HUES64 (cell line): ENCODE measurements around the gene ALG12.

Experiments used
- H3K27ac ChIP-seq: 2 replicates; pipeline ENCODE4 v1.7.0; 2013; ENCODE audit warnings: low read depth, low read length, inconsistent platforms
- H3K27me3 ChIP-seq: 2 replicates; pipeline ENCODE4 v1.6.1; 2013; ENCODE audit warnings: mild to moderate bottlenecking, low read length; ENCODE audit not compliant: insufficient read depth
- H3K36me3 ChIP-seq: 2 replicates; pipeline ENCODE4 v1.6.1; 2013; ENCODE audit warnings: mild to moderate bottlenecking, low read length; ENCODE audit not compliant: insufficient read depth
- H3K4me1 ChIP-seq: 2 replicates; pipeline ENCODE4 v1.6.1; 2013; ENCODE audit warnings: mild to moderate bottlenecking, low read length, moderate library complexity; ENCODE audit not compliant: insufficient read depth
- H3K4me3 ChIP-seq: 2 replicates; pipeline ENCODE4 v1.5.1; 2013; ENCODE audit warnings: mild to moderate bottlenecking, low read length, moderate library complexity
- H3K9ac ChIP-seq: 2 replicates; pipeline ENCODE4 v1.6.1; 2013; ENCODE audit warnings: mild to moderate bottlenecking, low read depth, low read length
- H3K9me3 ChIP-seq: 2 replicates; pipeline ENCODE4 v1.6.1; 2013; ENCODE audit warnings: low read depth, low read length; ENCODE audit not compliant: insufficient read depth
- WGBS: fragments of 150-250, 120-280 bp; methylation state at CpG from one replicate; pipeline ENCODE4 v1.1.7; 2013; ENCODE audit warnings: missing lambda C conversion rate; 5-methylcytosine and 5-hydroxymethylcytosine counted together

ALG12 gene

DNA sequence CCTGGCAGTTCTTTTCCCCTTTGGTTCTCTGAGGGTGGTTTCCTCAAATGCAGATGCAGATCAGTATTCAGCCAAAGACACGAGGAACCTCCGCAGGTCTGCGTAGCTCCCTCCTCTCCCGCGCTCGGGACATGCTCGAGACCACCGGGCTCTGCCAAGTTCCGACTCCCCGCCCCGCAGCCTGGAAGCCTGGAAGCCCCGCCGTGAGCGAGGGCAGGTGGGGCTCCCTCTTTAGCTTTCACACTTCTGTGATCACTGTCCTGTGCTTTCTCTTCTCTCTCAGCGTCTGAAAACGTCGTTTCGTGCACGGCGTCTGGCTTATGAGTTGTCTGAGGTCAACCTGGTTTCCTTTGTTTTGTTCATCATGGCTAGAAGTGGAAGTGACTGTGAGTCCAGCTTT lies 38.0 kb downstream of the ALG12 start:
- H3K4me1 ChIP-seq = 0 out of 2 replicates have a peak, but pooled peaks cover 7% of the 10 kb centered on the region
- H3K9ac ChIP-seq = no peak overlapping the region
- no peaks in the 10 kb centered on the region for H3K27me3 ChIP-seq
- H3K9me3 ChIP-seq = no peaks in the 10 kb centered on the region
- H3K4me3 ChIP-seq = no peak overlapping the region
- peaks cover 36% of the 10 kb centered on the region for H3K36me3 ChIP-seq
- H3K27ac ChIP-seq = no peak overlapping the region
- WGBS = 67% methylated on average over 20 of the region's 20 CpGs

GRCh38 chr22:49879871-49880270 lies 38.4 kb downstream of the ALG12 start:
- no peak overlapping the region for H3K27ac ChIP-seq
- 92% methylated on average over 9 of the region's 9 CpGs for WGBS

GRCh38 chr22:49878206-49878605 lies 40.0 kb downstream of the ALG12 start:
- Histone ChIP-seq H3K4me1 (0 out of 2 replicates have a peak, but pooled peaks cover 7% of the 10 kb centered on the region), H3K9ac (no peak overlapping the region), H3K27ac (no peak overlapping the region), H3K4me3 (no peak overlapping the region), H3K9me3 (no peaks in the 10 kb centered on the region), H3K36me3 (peaks cover 16% of the 10 kb centered on the region), H3K27me3 (no peaks in the 10 kb centered on the region)
- 97% methylated on average over 8 of the region's 8 CpGs for WGBS

More at GRCh38 chr22:49879871-49880270, 38.4 kb downstream of the ALG12 start:
- no peak overlapping the region for H3K9ac ChIP-seq
- H3K9me3 ChIP-seq = no peaks in the 10 kb centered on the region
- no peaks in the 10 kb centered on the region for H3K27me3 ChIP-seq
- peaks cover 32% of the 10 kb centered on the region for H3K36me3 ChIP-seq
- H3K4me3 ChIP-seq = no peak overlapping the region
- 0 out of 2 replicates have a peak, but pooled peaks cover 7% of the 10 kb centered on the region for H3K4me1 ChIP-seq

GRCh38 chr22:49877642-49878041 lies 40.6 kb downstream of the ALG12 start:
- Histone ChIP-seq H3K27ac (no peak overlapping the region), H3K9ac (no peak overlapping the region), H3K27me3 (no peaks in the 10 kb centered on the region), H3K4me3 (no peak overlapping the region), H3K4me1 (0 out of 2 replicates have a peak, but pooled peaks cover 7% of the 10 kb centered on the region), H3K9me3 (no peaks in the 10 kb centered on the region), H3K36me3 (peaks cover 12% of the 10 kb centered on the region; the same call in 1 of the 2 replicates)
- WGBS = 94% methylated on average over 7 of the region's 7 CpGs

DNA sequence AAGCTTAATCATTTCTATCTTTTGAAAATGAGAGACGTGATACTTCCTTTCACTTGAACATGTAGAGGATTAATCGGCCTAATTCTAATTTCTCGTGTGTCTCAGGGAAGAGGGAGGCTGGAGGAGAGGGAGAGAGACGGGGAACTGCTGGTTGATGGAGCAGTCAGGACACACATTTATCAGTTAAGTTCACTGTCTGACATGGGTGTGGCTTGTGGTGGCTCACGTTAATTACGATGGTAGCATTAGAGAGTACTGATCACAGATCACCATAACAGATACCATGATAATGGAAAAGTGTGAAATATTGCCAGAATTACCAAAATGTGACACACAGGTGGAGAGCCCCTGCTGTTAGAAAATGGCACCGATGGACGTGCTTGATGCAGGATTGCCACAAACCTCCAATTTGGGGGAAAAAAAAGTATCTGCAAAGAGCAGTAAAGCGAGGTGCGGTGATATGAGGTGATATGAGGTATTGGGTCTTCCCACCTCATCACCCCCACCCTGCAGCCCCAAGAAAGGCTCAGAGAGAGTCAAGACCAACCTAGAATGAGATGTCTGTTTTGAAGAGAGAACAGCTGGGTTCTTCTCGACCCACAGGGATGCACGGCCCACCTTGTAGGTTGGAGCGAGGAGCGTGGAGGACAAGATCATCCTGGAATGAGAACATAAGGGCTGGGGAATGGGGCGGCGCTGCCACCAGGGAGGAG lies 44.9 kb downstream of the ALG12 start:
- WGBS = 93% methylated on average over 16 of the region's 16 CpGs
- Histone ChIP-seq H3K27ac (no peak overlapping the region), H3K9ac (no peak overlapping the region), H3K36me3 (peaks cover 10% of the 10 kb centered on the region; the same call in 1 of the 2 replicates), H3K4me3 (no peak overlapping the region), H3K27me3 (no peaks in the 10 kb centered on the region), H3K4me1 (no peaks in the 10 kb centered on the region), H3K9me3 (peaks cover 13% of the 10 kb centered on the region)

DNA sequence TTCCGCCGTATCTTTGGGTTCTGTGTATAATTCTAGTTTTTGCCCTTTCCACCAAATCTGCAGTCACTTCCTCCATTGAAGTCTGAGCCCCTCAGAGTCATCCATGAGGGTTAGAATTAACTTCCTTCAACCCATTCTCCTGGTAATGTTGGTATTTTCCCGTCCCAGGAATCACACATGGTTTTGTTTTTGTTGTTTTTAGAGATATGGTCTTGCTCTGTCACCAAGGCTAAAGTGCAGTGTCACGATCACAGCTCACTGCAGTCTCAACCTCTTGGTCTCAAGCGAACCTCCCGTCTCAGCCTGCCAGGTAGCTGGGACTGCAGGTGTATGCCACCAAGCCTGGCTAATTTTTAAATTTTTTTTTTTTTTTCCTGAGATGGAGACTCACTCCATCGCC lies 45.9 kb downstream of the ALG12 start:
- peaks cover 13% of the 10 kb centered on the region for H3K9me3 ChIP-seq
- no peak overlapping the region for H3K4me3 ChIP-seq
- H3K27ac ChIP-seq = no peak overlapping the region
- no peaks in the 10 kb centered on the region for H3K27me3 ChIP-seq
- WGBS = 95% methylated on average over 7 of the region's 7 CpGs
- no peak overlapping the region for H3K9ac ChIP-seq
- H3K36me3 ChIP-seq = peaks cover 4% of the 10 kb centered on the region; the same call in 1 of the 2 replicates
- H3K4me1 ChIP-seq = no peaks in the 10 kb centered on the region

- WGBS = 96% methylated on average over 4 of the region's 4 CpGs
- Histone ChIP-seq H3K27ac (no peak overlapping the region), H3K4me3 (no peak overlapping the region), H3K36me3 (peaks cover 1% of the 10 kb centered on the region; the same call in 1 of the 2 replicates), H3K4me1 (no peaks in the 10 kb centered on the region), H3K9me3 (peaks cover 16% of the 10 kb centered on the region), H3K27me3 (no peaks in the 10 kb centered on the region), H3K9ac (no peak overlapping the region)
Measured at GRCh38 chr22:49871482-49871881, 46.8 kb downstream of the ALG12 start.

DNA sequence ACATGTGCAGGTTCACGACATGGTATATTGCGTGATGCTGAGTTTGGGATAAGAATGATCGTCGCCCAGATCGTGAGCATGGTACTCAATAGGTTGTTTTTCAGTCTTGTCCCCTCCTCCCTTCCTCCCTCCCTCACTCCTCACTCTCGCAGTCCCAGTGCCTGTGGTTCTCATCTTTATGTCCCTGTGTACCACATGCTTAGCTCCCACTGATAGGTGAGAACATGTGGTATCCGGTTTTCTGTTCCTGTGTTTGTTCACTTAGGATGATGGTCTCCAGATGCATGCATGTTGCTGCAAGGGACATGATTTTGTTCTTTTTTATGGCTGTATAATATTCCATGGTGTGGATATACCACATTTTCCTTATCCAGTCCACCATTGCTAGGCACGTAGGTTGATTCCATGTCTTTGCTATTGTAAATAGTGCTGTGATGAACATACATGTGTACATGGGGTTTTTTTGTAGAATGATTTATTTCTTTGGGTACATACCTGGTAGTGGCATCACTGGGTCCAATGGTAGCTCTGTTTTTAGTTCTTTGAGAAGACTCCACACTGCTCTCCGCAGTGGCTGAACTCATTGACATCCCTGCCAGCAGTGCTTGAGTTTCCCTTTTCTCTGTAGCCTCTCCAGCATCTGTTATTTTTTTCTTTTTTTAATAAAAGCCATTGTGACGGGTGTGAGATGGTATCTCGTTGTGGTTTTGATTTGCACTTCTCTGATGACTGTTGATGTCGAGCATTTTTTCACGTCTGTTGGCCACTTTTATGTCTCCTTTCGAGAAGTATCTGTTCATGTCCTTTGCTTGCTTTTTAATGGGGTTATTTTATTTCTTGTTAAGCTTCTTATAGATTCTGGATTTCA lies 48.2 kb downstream of the ALG12 start:
- Histone ChIP-seq H3K9ac (no peak overlapping the region), H3K27ac (no peak overlapping the region), H3K9me3 (peaks cover 26% of the 10 kb centered on the region), H3K4me3 (no peak overlapping the region), H3K27me3 (no peaks in the 10 kb centered on the region), H3K4me1 (no peaks in the 10 kb centered on the region), H3K36me3 (no peaks in the 10 kb centered on the region)
- 97% methylated on average over 14 of the region's 14 CpGs for WGBS

- peaks cover 29% of the 10 kb centered on the region for H3K9me3 ChIP-seq
- no peaks in the 10 kb centered on the region for H3K4me1 ChIP-seq
- H3K4me3 ChIP-seq = no peak overlapping the region
- 97% methylated on average over 17 of the region's 17 CpGs for WGBS
- H3K27me3 ChIP-seq = no peaks in the 10 kb centered on the region
- no peak overlapping the region for H3K9ac ChIP-seq
- H3K27ac ChIP-seq = no peak overlapping the region
- 0 out of 2 replicates have a peak, but pooled peaks cover 2% of the 10 kb centered on the region for H3K36me3 ChIP-seq
Measured at GRCh38 chr22:49869086-49869830, 49.0 kb downstream of the ALG12 start.

GRCh38 chr22:49867303-49868265 lies 50.7 kb downstream of the ALG12 start:
- no peaks in the 10 kb centered on the region for H3K4me1 ChIP-seq
- H3K4me3 ChIP-seq = no peak overlapping the region
- WGBS = 95% methylated on average over 18 of the region's 18 CpGs
- no peak overlapping the region for H3K9ac ChIP-seq
- no peak overlapping the region for H3K27ac ChIP-seq
- H3K9me3 ChIP-seq = peaks cover 29% of the 10 kb centered on the region
- no peaks in the 10 kb centered on the region for H3K27me3 ChIP-seq
- H3K36me3 ChIP-seq = 0 out of 2 replicates have a peak, but pooled peaks cover 2% of the 10 kb centered on the region
